GM23338 (cell line): Measurements from ENCODE around the gene ZNF235.
"Not testable (repeated sequence)": the region's sequence is repeated elsewhere in the genome, so short reads cannot be mapped to it uniquely, and the experiment has no call there.

ENCODE experiments used
- CTCF ChIP-seq, 2 experiments: fragments of 200-600 bp in 1 of 2; sonication (generic) in 1 of 2; conservative IDR thresholded peaks; 2 replicates each; pipeline versions ENCODE4 v1.5.1 to v1.6.1; 2016 to 2017; ENCODE audit warnings: antibody characterized with exemption in 2 of 2, low read depth in 2 of 2, mild to moderate bottlenecking in 2 of 2, moderate library complexity in 1 of 2
- EZH2phosphoT487 ChIP-seq: fragments of 200-600 bp; sonication (generic); IDR thresholded peaks from one replicate; pipeline ENCODE4 v1.8.1; 2018; ENCODE audit warnings: antibody characterized with exemption; ENCODE audit not compliant: unreplicated experiment
- REST ChIP-seq: IDR thresholded peaks from one replicate; pipeline ENCODE4 v1.6.1; 2018; ENCODE audit warnings: antibody characterized with exemption; ENCODE audit not compliant: unreplicated experiment

GRCh38 chr19:44334639-44335038 is 29.8 kb upstream of the ZNF235 start:
- not testable (repeated sequence) for TF ChIP-seq CTCF (conservative IDR thresholded peaks at IDR 0.05; ENCODE audit: low read depth in 2 of 2); REST; EZH2phosphoT487
